Endothelial cell of umbilical vein (primary cell): ENCODE measurements around the gene RPS6KA3. TPM values are rescaled to one million over a fixed set of nuclear protein-coding genes. Genes with fewer than 3 reads are reported as not detected.

Experiments used
- BruUV-seq: library from RNA; stranded (reverse); fragments of 400-500 nt; replicated peaks from 2 replicates; lab custom pipeline; 2021; lab: Mats Ljungman, UMichigan
- CTCF ChIA-PET: fragments of 300-600, 350-600 bp; sonication (Branson Sonifier 250); formaldehyde crosslinking; loops from one replicate; lab custom pipeline; 2021; ENCODE audit warnings: antibody characterized with exemption, inconsistent platforms; lab: Charles Lee
- POLR2A ChIA-PET: fragments of 300-600, 350-600 bp; sonication (Branson Sonifier 250); formaldehyde crosslinking; loops from one replicate; lab custom pipeline; 2021; ENCODE audit warnings: antibody characterized with exemption, inconsistent platforms; lab: Charles Lee
- DNase-seq: peaks from one replicate; pipeline ENCODE4 v3.0.0-alpha.2; 2011; ENCODE audit warnings: low read depth, low spot score
- FAIRE-seq: peaks from 2 replicates; lab custom pipeline; 2011; peaks lifted over from hg19 to GRCh38; lab: Jason Lieb, UNC
- H2AFZ ChIP-seq: 2 replicates; pipeline ENCODE4 v1.6.0; 2012; ENCODE audit warnings: low read depth, low read length, control low read depth, inconsistent platforms
- H3K27ac ChIP-seq: 2 replicates; pipeline ENCODE4 v1.5.1; 2011; ENCODE audit warnings: low read depth, mild to moderate bottlenecking, control low read depth, low read length, moderate library complexity; ENCODE audit not compliant: insufficient read depth
- H3K27me3 ChIP-seq, 2 experiments: 2 replicates each; pipeline versions ENCODE4 v1.6.0 to v1.6.1; 2011; ENCODE audit warnings: low read length in 2 of 2, mixed read lengths in 1 of 2; ENCODE audit not compliant: control insufficient read depth in 2 of 2, insufficient read depth in 2 of 2
- H3K36me3 ChIP-seq, 2 experiments: 2 replicates in 1 of 2; 3 replicates in 1 of 2; pipeline ENCODE4 v1.5.1; 2011; ENCODE audit warnings: low read length in 2 of 2, mild to moderate bottlenecking in 1 of 2, moderate library complexity in 1 of 2; ENCODE audit not compliant: control insufficient read depth in 2 of 2, insufficient read depth in 2 of 2; ENCODE audit errors: extremely low read depth in 1 of 2
- H3K4me1 ChIP-seq: 3 replicates; pipeline ENCODE4 v1.5.1; 2011; ENCODE audit warnings: mild to moderate bottlenecking, low read length; ENCODE audit not compliant: control insufficient read depth, insufficient read depth; ENCODE audit errors: extremely low read depth
- H3K4me2 ChIP-seq: 2 replicates; pipeline ENCODE4 v1.6.1; 2011; ENCODE audit warnings: low read length, control low read depth, mixed read lengths; ENCODE audit not compliant: insufficient read depth
- H3K4me3 ChIP-seq, 3 experiments: fragments of 200-600 bp in 1 of 3; sonication (generic), shearing (Covaris generic) in 1 of 3; replicated peaks in 1 of 3; 2 replicates each; pipeline ENCODE4 v1.5.1; 2011 to 2016; ENCODE audit warnings: control low read depth in 3 of 3, low read length in 3 of 3, mild to moderate bottlenecking in 2 of 3, inconsistent platforms in 1 of 3, low read depth in 1 of 3, moderate library complexity in 1 of 3; ENCODE audit not compliant: insufficient read depth in 1 of 3
- H3K79me2 ChIP-seq: 2 replicates; pipeline ENCODE4 v1.6.0; 2012; ENCODE audit warnings: low read length, inconsistent platforms; ENCODE audit not compliant: control insufficient read depth, insufficient read depth
- H3K9ac ChIP-seq: replicated peaks from 2 replicates; pipeline ENCODE3; 2011; ENCODE audit warnings: low read length, control low read depth; ENCODE audit not compliant: insufficient read depth; ENCODE audit errors: extremely low read depth
- H3K9me1 ChIP-seq: replicated peaks from 3 replicates; pipeline ENCODE4 v1.6.0; 2011; ENCODE audit warnings: mild to moderate bottlenecking, low read length; ENCODE audit not compliant: control insufficient read depth, insufficient read depth; ENCODE audit errors: extremely low read depth
- H3K9me3 ChIP-seq: replicated peaks from 2 replicates; pipeline ENCODE4 v1.5.1; 2012; ENCODE audit warnings: low read length, inconsistent platforms; ENCODE audit not compliant: control insufficient read depth, insufficient read depth
- H4K20me1 ChIP-seq: replicated peaks from 2 replicates; pipeline ENCODE3; 2011; ENCODE audit warnings: mild to moderate bottlenecking, low read length; ENCODE audit not compliant: control insufficient read depth, insufficient read depth; ENCODE audit errors: extremely low read depth
- EZH2 ChIP-seq: IDR thresholded peaks from 2 replicates; pipeline ENCODE4 v1.6.1; 2012; ENCODE audit warnings: borderline replicate concordance, low read depth, mild to moderate bottlenecking, moderate library complexity, low read length, inconsistent platforms; ENCODE audit not compliant: severe bottlenecking
- FOS ChIP-seq: IDR thresholded peaks from 2 replicates; pipeline ENCODE4 v1.6.1; 2011; ENCODE audit warnings: mild to moderate bottlenecking, low read length, moderate library complexity, borderline replicate concordance; ENCODE audit not compliant: insufficient read depth
- GATA2 ChIP-seq: IDR thresholded peaks from 2 replicates; pipeline ENCODE4 v1.7.0; 2011; ENCODE audit warnings: low read depth, mild to moderate bottlenecking, moderate library complexity, mixed read lengths, low read length; ENCODE audit not compliant: insufficient read length, insufficient read depth
- JUN ChIP-seq: IDR thresholded peaks from 2 replicates; pipeline ENCODE4 v1.6.1; 2011; ENCODE audit warnings: borderline replicate concordance, low read depth; ENCODE audit not compliant: insufficient read length, insufficient read depth
- MYC ChIP-seq: IDR thresholded peaks from one replicate; pipeline ENCODE4 v1.6.1; 2011; ENCODE audit warnings: mild to moderate bottlenecking, low read depth, low read length
- POLR2A ChIP-seq: IDR thresholded peaks from 2 replicates; pipeline ENCODE4 v1.6.1; 2012; ENCODE audit warnings: low read depth, mild to moderate bottlenecking, control low read depth, low read length
- POLR2AphosphoS5 ChIP-seq: IDR thresholded peaks from 2 replicates; pipeline ENCODE4 v1.6.1; 2012; ENCODE audit warnings: low read depth, mild to moderate bottlenecking, control low read depth, low read length, moderate library complexity; ENCODE audit not compliant: insufficient read depth
- dilution Hi-C: fragments of 300-500 bp; cut with MboI; formaldehyde crosslinking; loops from one replicate; pipeline ENCODE4 v1.15.0; 2019; ENCODE audit warnings: low sequenced_read_pairs; ENCODE audit not compliant: extremely low pct_ligation_motif_present
- intact Hi-C: fragments of 100-400 bp; cut with micrococcal nuclease; formaldehyde crosslinking; loops from one replicate; pipeline ENCODE4 v1.10.0; 2022
- polyA plus RNA-seq, 4 experiments: library from polyadenylated mRNA; depleted of rRNA in 3 of 4; stranded (reverse) in 3 of 4; unstranded in 1 of 4; fragments of >200 nt; gene quantifications; 2 replicates each; pipeline versions ENCODE4 v1.2.1 to v1.2.3, GENCODE V29; 2011 to 2012; ENCODE audit warnings: missing spikeins in 1 of 4
- total RNA-seq: library from RNA; stranded (reverse); gene quantifications from 2 replicates; pipeline ENCODE4 v1.2.3, GENCODE V29; 2021
- TF ChIP-seq, protein P1 (sequence below), 2 donors: IDR thresholded peaks; 1 replicate in 1 of 2; 2 replicates in 1 of 2; pipeline ENCODE4 v1.5.1; 2011; ENCODE audit warnings: low read length in 2 of 2, mild to moderate bottlenecking in 2 of 2, moderate library complexity in 2 of 2, control low read depth in 1 of 2, inconsistent platforms in 1 of 2, low read depth in 1 of 2; ENCODE audit not compliant: insufficient read depth in 1 of 2; ENCODE audit errors: extremely low read depth in 1 of 2
- TF ChIP-seq, protein P2 (sequence below): IDR thresholded peaks from 2 replicates; pipeline ENCODE4 v1.6.1; 2011; ENCODE audit not compliant: insufficient read depth, insufficient read length

RPS6KA3 gene
- total and polyA plus RNA-seq, 2 donors (not counting 3 experiments of a cell fraction or from before 2014, with no cell fraction given) = 24.4 to 61.6 TPM

DNA sequence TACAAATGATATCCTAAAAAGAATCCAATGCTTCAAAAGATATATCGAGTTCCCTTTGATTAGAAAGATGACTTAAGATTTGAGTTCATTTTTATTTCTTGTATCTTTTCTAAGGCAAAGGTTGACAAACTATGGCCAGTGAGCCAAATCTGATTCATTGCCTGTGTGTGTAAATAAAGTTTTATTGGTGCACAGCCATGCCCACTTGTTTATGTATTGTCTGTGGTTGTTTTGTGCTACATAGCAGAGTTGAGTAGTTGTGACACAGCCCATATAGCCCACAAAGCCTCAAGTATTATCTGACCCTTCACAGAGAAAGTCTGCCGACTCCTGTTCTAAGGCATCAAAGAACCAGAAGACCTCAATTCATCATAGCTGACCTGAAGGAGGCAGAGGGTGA is 92.9 kb downstream of the RPS6KA3 start:
- BruUV-seq = no TSS peak
- POLR2A ChIA-PET = no interaction called here
- CTCF ChIA-PET = no interaction called here

More for the DNA sequence above, 92.9 kb downstream of the RPS6KA3 start:
- Histone ChIP-seq H3K9me3 (no peaks in the 10 kb centered on the region), H2AFZ (no peak overlapping the region), H3K27ac (no peak overlapping the region), H3K36me3 (peaks cover 0 to 4% of the 10 kb centered on the region in 2 experiments), H3K27me3 (no peaks in the 10 kb centered on the region), H3K4me3 (no peak overlapping the region), H3K4me2 (no peak overlapping the region), H4K20me1 (no peaks in the 10 kb centered on the region), H3K9me1 (no peaks in the 10 kb centered on the region), H3K79me2 (no peaks in the 10 kb centered on the region), H3K4me1 (no peaks in the 10 kb centered on the region), H3K9ac (no peak overlapping the region)
- no peak for DNase-seq
- intact Hi-C loops (no loop called here), dilution Hi-C loops (no loop called here)
- TF ChIP-seq JUN = no peak
- no peak for TF ChIP-seq GATA2
- no peak for TF ChIP-seq FOS
- TF ChIP-seq POLR2AphosphoS5 = no peak
- TF ChIP-seq, protein P1, sequence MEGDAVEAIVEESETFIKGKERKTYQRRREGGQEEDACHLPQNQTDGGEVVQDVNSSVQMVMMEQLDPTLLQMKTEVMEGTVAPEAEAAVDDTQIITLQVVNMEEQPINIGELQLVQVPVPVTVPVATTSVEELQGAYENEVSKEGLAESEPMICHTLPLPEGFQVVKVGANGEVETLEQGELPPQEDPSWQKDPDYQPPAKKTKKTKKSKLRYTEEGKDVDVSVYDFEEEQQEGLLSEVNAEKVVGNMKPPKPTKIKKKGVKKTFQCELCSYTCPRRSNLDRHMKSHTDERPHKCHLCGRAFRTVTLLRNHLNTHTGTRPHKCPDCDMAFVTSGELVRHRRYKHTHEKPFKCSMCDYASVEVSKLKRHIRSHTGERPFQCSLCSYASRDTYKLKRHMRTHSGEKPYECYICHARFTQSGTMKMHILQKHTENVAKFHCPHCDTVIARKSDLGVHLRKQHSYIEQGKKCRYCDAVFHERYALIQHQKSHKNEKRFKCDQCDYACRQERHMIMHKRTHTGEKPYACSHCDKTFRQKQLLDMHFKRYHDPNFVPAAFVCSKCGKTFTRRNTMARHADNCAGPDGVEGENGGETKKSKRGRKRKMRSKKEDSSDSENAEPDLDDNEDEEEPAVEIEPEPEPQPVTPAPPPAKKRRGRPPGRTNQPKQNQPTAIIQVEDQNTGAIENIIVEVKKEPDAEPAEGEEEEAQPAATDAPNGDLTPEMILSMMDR (IDR thresholded peaks at IDR 0.05; ENCODE audit: extremely low read depth in 1 of 2, insufficient read depth in 1 of 2, low read depth in 1 of 2, low read length in 2 of 2) = no peak
- TF ChIP-seq, protein P2, sequence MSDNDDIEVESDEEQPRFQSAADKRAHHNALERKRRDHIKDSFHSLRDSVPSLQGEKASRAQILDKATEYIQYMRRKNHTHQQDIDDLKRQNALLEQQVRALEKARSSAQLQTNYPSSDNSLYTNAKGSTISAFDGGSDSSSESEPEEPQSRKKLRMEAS = no peak
- no peak for TF ChIP-seq MYC
- TF ChIP-seq POLR2A = no peak
- no peak for TF ChIP-seq EZH2
- FAIRE-seq = no peak
